Measurements from ENCODE around the gene LHFPL2.

The LHFPL2 gene

DNA sequence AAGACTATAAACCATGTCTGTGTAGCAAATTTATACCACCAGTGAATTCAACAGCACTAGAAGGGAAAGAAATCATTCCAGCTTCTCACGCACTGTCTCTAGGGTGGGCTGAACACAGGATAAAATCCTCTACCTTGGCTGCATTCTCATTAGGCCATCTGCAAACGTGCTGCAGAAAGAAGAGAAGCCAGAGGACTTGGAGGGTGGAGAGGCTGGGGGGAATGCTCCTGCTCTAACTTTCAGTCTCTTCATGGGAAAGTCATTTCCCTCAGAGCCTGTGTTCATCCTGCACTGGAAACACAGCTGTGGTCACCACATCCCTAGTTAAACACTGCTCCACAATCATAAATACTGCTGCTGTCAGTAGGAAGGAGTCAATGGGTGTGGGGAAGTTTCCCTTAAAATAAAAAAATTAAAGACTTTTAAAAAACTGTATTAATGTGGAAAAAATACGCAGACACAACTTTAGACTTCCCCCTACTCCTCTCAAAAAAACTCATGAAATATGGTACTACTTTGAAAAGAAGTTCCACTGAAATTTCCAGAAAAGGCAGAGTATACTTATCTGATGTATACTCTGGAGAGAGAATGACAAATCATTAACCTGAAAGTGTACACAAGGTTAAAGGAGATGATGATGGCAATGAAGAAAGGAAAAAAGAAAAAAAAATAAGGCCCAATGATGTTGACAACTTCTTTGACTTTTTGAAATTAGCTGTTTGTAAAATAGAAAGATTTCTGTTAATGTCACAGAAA, 46.8 kb downstream of the LHFPL2 start:
- Histone ChIP-seq H3K79me2 (no peaks in the 10 kb centered on the region), H3K4me1 (no peaks in the 10 kb centered on the region), H3K4me3 (ENCODE audit: low read depth, low read length) (no peak overlapping the region), H3K27ac (no peak overlapping the region), H3K27me3 (ENCODE audit: control insufficient read depth, insufficient read depth, low read length) (no peaks in the 10 kb centered on the region), H3K4me2 (ENCODE audit: low read length) (no peak overlapping the region), H2AFZ (no peak overlapping the region), H3K9me3 (ENCODE audit: control insufficient read depth, low read length) (no peaks in the 10 kb centered on the region), H3K36me3 (ENCODE audit: control insufficient read depth, insufficient read depth, low read length) (no peaks in the 10 kb centered on the region), H3K9ac (no peak overlapping the region)
- TF ChIP-seq, protein P1, sequence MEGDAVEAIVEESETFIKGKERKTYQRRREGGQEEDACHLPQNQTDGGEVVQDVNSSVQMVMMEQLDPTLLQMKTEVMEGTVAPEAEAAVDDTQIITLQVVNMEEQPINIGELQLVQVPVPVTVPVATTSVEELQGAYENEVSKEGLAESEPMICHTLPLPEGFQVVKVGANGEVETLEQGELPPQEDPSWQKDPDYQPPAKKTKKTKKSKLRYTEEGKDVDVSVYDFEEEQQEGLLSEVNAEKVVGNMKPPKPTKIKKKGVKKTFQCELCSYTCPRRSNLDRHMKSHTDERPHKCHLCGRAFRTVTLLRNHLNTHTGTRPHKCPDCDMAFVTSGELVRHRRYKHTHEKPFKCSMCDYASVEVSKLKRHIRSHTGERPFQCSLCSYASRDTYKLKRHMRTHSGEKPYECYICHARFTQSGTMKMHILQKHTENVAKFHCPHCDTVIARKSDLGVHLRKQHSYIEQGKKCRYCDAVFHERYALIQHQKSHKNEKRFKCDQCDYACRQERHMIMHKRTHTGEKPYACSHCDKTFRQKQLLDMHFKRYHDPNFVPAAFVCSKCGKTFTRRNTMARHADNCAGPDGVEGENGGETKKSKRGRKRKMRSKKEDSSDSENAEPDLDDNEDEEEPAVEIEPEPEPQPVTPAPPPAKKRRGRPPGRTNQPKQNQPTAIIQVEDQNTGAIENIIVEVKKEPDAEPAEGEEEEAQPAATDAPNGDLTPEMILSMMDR (IDR thresholded peaks at IDR 0.05) = no peak

DNA sequence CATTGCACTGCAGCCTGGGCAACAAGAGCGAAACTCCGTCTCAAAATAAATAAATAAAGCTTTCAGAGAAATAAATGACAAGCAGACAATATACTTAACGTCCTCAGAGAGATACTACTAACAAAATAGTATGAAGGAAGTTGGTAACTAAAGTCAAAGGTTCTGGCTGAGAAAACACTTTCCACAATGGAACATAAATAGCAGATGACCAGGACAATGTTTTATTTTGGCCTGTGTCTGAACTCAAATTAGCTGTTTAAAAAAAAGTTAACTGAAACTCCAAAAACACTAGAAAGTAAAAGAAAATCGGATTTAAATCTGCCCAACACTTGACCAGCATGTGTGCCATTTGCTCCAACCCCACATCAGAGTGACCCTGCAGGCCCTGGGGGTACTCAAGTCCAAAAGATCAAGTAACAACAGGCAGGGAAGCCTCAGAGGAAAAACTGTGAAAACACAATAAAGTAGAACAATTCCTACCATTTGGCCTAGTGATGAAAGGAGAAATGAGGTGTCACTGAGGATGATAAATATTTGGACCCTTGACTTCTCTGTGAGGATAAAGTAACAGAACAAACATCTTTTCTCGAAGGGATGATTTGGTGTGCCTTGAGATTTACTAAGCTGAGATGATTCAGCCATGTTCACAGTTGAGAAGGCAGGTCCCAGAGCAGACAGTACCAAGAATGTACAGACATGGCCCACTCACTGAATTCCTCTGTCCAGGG, 47.7 kb downstream of the LHFPL2 start:
- Histone ChIP-seq H3K79me2 (no peaks in the 10 kb centered on the region), H3K27me3 (ENCODE audit: control insufficient read depth, insufficient read depth, low read length) (no peaks in the 10 kb centered on the region), H3K27ac (no peak overlapping the region), H2AFZ (no peak overlapping the region), H3K9me3 (ENCODE audit: control insufficient read depth, low read length) (no peaks in the 10 kb centered on the region), H3K4me2 (ENCODE audit: low read length) (no peak overlapping the region), H3K4me1 (no peaks in the 10 kb centered on the region), H3K36me3 (ENCODE audit: control insufficient read depth, insufficient read depth, low read length) (no peaks in the 10 kb centered on the region), H3K9ac (no peak overlapping the region), H3K4me3 (ENCODE audit: low read depth, low read length) (no peak overlapping the region)
- TF ChIP-seq, protein P1 (IDR thresholded peaks at IDR 0.05) = no peak

DNA sequence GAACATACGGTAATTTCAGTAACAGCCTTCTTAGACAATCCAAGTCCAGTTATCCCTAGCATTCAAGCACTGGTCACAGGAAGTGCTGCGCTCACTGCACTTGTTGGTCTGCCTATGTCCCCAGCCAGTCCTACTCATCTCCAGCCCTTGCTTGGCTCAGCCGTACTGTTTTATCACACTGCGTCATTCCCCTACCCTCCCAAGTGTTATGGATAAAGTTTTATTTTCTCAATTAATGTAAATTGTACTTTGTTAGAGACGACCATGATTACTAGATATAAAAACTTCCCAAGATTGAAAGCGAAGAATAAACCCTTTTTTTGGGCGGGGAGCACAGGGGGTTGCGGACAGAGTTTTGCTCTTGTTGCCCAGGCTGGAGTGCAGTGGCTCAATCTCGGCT, 49.6 kb downstream of the LHFPL2 start:
- Histone ChIP-seq H3K9me3 (ENCODE audit: control insufficient read depth, low read length) (no peaks in the 10 kb centered on the region), H3K4me2 (ENCODE audit: low read length) (no peak overlapping the region), H2AFZ (no peak overlapping the region), H3K27ac (no peak overlapping the region), H3K9ac (no peak overlapping the region), H3K36me3 (ENCODE audit: control insufficient read depth, insufficient read depth, low read length) (no peaks in the 10 kb centered on the region), H3K79me2 (no peaks in the 10 kb centered on the region), H3K4me3 (ENCODE audit: low read depth, low read length) (no peak overlapping the region), H3K27me3 (ENCODE audit: control insufficient read depth, insufficient read depth, low read length) (no peaks in the 10 kb centered on the region), H3K4me1 (peaks cover 4% of the 10 kb centered on the region)
- TF ChIP-seq, protein P1 (IDR thresholded peaks at IDR 0.05) = no peak

DNA sequence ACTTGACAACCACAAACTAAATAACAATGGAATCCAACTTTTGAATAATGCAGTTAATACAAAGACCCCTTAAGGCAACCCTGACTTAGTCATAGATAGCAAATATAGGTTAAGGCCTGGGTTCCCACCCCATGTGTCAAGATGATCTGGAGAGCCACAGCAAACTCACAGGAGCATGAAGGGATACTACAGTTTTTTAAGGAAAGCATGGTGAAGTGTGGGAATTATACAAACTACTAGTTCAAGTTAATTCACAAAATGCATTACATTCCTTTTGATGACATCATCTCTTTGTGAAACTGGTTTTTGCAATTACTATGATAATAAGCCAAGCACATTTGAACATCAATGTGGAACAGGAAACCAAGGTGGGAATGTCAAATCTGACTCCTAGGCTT, 50.6 kb downstream of the LHFPL2 start:
- Histone ChIP-seq H3K79me2 (no peaks in the 10 kb centered on the region), H3K4me1 (peaks cover 4% of the 10 kb centered on the region), H3K9me3 (ENCODE audit: control insufficient read depth, low read length) (no peaks in the 10 kb centered on the region), H3K9ac (no peak overlapping the region), H3K4me3 (ENCODE audit: low read depth, low read length) (no peak overlapping the region), H3K4me2 (ENCODE audit: low read length) (no peak overlapping the region), H3K27ac (no peak overlapping the region), H2AFZ (no peak overlapping the region), H3K27me3 (ENCODE audit: control insufficient read depth, insufficient read depth, low read length) (no peaks in the 10 kb centered on the region), H3K36me3 (ENCODE audit: control insufficient read depth, insufficient read depth, low read length) (no peaks in the 10 kb centered on the region)
- TF ChIP-seq, protein P1 (IDR thresholded peaks at IDR 0.05) = no peak

All from parathyroid adenoma (tissue), 2 donors.